Measurements from ENCODE around the gene ENO3.
A peak's percentile ranks its signal among the peaks of the same experiment; 100 is the strongest.

ENO3 gene

DNA sequence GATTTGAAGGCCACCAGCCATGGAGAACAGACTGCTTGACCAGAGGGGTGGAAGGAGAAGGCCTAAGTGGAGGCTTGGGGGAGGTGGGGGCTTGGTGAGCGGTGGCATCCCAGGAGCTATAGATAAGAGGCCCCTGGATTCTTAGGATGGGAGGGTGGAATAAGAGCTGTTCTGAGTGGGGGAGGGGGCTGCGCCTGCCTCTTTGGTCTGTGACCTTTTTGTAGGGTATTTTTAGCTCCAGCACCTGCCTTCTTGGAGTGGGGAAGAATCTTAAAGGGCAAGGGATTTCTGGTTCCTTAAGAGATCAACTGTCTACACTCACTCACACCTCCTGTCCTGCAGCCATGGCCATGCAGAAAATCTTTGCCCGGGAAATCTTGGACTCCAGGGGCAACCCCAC is 567 bp downstream of the ENO3 start:
- DNase-seq = no peak

DNA sequence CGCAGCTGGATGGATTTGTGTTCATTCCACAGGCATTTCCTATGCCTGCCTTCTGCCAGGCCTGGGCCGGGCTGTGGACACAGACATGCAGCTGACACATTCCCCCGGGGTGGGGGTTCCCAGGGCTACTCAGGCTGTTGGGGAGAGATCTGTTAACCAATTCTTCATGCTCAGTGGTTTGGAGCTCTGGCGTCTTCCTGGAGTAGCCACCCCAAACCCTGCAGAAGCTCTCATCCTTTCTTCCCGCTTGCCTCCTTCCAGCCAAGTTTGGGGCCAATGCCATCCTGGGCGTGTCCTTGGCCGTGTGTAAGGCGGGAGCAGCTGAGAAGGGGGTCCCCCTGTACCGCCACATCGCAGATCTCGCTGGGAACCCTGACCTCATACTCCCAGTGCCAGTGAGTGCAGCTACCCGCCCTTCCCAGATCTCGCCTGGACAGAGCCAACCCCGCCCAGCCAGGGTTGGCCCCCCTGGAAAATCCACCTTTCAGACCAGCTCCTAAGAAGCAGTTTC is 2.6 kb downstream of the ENO3 start:
- DNase-seq = no peak

DNA sequence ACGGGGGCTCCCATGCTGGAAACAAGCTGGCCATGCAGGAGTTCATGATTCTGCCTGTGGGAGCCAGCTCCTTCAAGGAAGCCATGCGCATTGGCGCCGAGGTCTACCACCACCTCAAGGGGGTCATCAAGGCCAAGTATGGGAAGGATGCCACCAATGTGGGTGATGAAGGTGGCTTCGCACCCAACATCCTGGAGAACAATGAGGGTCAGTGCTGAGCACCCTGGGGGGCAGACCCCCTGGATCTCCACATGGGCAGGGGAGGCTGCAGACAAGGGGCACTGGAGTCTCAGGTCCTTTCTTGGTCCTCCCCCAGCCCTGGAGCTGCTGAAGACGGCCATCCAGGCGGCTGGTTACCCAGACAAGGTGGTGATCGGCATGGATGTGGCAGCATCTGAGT is 4.2 kb downstream of the ENO3 start:
- DNase-seq = no peak

DNA sequence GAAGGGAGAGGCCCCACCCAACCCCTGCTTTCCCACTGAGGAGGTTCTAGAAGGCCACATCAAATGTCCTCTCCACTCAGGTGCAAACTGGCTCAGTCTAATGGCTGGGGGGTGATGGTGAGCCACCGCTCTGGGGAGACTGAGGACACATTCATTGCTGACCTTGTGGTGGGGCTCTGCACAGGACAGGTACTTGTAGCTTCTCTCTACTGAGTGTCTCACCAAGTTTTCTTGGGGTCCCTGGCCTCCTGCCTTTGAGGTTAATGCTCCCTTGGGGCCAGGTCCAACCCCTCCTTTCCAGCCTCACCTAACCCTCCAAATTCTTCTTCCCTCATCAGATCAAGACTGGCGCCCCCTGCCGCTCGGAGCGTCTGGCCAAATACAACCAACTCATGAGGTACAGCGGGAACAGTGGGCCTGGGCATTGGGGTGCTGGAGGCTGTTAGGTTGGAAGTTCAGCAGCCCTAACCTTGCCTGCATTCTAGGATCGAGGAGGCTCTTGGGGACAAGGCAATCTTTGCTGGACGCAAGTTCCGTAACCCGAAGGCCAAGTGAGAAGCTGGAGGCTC is 5.7 kb downstream of the ENO3 start:
- no peak for DNase-seq

DNA sequence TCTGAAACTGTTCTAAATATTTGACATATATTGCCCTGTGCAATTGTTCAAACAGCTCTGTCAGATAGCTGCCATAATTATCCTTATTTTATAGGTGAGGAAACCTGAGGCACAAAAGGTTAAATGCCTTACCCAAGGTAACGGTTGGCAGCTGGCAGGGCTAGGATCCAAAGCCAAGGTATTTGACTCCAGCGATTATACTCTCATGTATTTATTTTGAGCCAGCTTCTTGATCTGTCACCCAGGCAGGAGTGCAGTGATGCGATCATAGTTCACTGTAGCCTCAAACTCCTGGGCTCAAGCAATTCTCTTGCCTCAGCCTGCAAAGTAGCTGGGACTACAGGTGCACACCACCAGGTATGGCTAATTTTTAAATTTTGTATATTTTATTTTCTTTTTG is 7.2 kb downstream of the ENO3 start:
- DNase-seq = no peak

DNA sequence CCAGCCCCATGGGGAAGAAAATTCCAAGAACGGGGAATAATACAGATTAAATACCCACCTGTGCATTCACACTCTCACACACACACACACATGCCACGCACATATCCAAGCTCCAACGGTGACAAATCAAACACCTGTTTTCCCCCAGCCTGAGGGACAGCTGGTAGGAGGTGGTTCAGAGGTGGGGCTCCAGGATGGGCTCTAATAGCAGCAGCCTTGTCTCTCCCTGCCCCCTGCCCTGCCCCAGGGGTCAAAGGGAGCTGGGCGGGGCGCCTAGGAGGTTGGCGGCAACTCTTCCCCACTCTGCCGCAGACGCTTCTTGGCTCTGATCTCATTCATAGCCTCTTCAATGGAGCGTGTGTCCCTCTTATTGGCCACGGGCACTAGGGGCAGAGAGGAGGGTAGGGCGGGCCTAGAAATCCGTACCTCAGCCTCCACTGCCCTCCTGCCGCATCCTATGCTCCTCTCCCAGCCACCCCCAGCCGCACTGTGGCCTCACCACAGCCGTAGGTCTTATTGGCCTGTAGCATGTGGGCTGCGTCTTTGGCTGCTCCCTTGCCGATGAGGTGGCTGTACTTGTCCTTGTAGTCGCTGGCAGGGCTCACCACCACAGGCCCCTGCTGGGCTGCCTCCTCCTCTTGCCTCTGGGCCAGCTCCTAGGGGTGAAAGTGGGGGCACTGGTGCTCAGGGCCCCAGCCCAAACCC is 8.5 kb downstream of the ENO3 start:
- DNase-seq = no peak

DNA sequence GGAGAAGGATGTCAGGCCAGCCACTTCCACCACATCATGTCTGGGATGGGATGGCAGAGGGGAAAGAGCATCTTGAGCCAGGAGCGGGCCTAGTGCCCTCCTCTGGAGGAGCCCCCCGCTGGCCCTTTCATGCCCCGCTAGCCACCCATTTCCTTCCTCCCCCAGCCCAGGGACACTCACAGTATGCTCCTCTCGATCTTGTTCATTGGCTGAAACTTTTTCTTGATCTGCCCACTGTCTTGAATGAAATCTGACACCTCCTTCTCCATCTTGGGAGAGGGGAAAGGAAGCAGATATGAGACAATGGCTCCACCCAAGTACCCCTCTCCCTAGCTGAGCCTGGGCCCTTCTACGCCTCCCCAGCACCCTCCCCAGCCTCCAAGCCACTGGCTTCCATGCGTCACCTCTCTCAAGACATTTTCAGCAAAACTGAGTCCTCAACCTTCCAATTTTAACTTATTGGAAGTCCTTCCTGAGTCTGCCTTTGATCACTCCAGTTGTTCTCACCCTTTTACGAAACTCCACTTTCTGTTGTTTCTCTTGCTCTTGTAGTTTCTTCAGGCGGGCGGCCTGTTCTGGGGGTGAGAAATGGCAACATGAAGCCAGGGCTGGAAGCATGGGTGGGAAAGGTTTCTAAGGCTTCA is 9.5 kb downstream of the ENO3 start:
- no peak for DNase-seq

DNA sequence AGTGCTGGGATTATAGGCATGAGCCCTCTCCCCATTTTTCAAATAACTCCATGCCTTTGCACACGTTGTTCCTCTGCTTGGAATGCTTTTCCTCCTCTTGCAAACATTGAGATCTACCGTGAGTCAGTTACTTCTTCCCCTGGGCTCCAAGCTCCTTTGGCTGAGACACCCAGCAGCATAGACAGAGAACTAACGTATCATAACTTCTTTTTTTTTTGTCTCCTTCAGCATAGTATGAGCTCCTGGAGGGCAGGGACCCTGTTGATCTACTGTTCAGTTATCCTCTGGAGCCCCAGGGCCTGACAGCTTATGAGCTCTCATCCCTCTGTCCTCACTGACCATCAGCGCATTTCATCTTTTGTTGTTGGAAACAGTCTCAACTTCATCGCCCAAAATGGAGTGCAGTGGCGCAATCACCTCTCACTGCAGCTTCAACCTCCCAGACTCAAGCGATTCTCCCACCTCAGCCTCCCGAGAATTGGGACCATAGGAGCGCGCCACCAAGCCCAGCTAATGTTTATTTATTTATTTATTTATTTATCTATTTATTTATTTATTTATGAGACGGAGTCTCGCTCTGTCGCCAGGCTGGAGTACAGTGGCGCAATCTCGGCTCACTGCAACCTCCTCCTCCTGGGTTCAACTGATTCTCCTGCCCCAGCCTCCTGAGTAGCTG is 14.5 kb downstream of the ENO3 start:
- DNase-seq = no peak

DNA sequence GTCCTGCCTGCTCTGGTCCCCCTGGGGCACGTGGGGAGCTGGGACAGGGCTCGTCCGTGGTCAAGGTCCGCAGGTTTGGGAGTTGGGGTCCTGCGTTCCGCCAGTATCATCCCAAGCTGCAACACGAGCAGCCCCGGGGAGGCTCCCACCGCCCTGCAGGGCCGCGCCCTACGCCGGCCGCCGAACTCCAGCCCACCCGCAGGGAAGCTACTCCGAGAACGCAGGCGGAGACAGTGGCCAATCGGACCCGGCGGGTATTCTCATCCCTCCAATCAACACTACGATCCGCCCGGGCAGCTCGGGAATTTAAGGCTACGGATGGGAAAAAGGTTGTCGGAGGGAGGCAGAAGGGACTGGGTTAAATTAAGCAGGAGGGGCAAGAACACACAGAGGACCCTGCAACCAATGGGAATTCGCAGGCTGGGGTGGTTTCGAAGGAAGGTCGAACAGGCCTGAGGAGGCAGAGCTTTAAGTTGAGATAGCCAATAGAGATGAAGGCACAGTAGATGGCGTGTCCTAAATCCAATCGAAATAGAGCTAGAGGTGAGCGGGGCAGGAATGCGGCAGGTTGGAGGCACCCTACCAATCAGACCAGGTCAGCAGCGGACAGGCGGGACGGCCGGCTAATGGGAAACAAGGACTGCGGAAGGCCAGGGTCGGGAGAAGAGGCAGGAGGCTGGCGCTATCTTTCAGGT is 16.1 kb downstream of the ENO3 start:
- DNase-seq = peak; percentile 82 to 89 (median 84)

DNA sequence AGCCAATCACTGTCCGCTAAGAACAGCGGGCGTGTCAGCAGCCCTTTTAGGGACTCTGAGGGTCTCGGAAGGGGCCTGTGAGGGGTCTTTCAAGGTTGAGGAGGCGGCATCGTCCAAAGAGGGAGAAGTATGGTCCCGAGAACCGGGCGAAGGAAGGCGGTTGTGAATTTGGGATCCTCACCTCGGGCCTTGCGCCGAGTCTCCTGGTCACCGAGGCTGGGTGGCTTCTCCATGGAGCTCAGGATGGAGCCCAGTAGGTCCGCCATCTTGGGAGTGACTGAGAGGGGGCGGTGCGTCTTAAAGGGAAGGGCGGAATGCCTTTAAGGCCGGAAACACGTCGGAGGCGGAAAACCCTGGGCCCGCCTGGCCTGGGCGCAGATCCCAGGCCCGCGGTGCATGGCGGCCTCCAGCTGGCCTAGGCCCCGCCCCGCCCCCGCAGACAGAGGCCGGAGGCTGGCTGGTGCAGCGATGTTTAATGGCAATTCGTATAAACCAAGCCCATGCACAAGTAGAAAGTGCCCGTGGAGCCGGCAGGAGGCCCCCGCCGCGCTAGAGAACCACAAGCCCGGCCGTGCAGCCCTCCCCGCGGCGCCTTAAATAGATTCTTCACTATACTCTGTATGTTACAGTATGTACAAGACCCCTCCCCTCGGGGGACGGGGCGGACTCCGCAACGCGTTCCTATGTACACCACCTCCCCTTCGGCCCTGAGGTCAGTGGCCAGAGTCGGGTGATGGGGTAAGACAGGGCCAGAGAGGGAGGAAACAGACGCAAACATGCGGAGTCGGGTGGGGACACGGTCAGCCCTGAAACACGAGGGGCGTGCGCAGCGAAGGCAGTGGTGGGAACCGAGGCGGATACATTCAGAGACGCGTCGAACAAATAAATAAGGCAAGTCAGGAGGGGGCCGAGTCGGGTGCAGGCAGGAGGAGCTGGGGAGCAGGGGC is 16.9 kb downstream of the ENO3 start, which contains the start of gene SPAG7:
Gene SPAG7 (minus strand): TSS at position 279 of the 947 bp plus-strand sequence. CDS start 13 bp downstream, at position 266.
- DNase-seq = peak; percentile 82 to 87 (median 84)

DNA sequence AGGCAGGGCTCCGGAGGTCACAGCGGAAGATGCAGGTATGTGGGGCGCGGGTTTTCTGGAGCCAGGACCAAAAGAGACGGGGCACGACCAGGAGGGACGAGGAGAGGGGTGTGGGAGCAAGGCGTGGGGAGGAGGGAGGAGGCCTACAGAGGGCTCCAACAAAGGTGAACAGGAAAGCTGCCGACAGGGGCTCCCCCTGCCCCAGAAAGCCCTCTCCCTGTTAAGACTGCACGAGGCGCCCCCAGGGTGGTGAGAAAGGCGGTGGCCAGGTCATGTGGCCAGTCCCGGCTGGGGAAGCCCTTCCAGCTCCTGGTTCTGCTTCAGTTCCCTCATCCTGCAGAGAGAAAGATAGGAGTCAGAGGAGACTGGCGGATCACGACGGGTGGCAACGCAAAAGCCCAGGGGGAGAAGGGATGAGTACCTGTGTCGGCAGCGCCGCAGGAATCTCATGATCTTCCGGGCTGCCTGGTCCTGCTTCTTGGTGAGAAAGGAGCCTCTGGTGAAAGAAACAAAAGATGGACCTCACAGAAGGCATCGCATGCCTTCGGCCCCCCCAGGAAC is 17.6 kb downstream of the ENO3 start:
- DNase-seq = no peak

DNA sequence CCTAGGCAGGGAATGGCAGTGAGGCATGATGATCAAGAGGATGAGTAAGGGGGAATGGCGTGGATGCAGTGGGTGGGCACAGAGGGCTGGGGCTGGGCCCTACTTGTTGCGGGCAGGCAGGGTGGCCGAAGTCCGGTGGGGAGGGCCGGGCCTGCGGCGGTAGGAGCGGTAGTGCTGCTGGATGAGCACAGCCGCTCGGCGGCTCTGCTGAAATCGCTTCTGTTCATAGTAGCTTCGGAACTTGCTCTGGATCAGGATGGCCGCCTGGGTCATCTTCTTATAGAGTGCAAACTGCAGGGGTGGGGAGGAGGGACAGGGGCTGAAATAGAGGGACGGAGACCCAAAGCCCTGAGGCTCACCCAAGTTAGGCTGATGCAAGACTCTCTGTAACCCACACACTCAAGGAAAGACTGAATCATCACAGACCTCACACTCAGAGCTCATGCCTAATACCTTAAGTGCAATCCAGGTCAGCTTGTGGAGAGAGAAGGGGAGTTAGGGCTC is 18.2 kb downstream of the ENO3 start:
- no peak for DNase-seq

DNA sequence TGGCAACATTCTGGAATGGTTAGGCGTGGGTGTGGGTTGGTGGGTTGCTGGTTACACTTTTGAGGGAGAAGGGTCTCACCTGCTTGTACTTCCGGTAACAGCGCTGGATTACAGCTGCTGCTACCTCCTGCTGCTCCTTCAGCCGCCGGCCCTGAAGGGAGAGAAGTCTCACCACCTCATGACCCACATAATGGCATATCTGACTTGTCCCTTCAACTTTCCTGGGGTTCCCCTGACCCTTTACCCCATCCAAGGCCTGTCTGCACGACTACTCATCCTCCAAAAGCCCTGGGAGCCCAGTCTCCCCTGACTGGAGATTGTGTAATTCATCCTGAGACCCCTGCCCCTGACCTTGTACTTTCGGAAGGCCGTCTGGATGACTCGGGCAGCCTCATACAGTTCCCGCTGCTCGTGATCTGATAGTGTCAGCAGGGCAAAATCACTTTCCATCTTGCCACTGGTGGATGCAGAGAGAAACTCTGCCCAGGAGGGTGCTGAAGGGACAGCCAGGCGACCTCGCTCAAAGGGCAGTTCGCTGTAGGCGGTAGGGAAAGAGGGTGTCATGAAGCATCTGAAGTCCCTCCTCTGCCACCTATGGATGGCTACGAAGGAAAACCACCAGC is 18.7 kb downstream of the ENO3 start:
- DNase-seq = no peak

DNA sequence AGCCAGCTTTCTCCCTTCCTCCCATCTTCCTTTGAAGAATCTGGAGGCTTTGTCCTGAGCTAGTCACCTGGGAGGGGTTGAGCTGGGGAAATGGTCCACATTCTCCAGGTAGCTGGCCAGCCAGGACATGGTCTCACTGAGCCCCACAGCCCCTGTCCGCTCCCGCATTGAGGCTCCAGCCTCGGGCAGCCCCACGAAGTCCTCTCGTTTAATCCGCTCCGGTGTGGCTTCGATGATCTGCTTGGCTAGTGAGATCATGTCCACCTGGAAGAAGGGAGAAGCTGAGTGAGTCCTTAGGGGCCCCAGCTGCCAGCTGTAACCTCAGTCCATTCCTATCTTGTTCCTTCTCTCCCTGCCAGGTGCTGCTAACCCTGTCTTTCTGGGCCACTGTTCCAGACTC is 19.4 kb downstream of the ENO3 start:
- no peak for DNase-seq

DNA sequence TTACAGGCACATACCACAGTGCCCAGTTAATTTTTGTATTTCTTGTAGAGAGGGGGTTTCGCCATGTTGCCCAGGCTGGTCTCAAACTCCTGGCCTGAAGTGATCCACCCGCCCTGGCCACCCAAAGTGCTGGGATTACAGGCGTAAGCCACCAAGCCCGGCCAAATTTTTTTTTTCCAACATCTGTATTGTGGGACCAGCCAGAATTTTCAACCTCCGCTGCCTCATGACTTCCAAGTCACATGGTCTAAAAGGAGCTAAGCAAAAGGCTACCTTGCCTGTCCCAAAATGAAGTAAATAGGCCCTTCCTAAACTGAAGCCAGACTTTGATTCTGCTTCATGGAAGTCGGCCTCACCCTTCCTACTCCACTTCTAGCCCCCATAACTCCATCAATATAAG is 20.9 kb downstream of the ENO3 start:
- no peak for DNase-seq

DNA sequence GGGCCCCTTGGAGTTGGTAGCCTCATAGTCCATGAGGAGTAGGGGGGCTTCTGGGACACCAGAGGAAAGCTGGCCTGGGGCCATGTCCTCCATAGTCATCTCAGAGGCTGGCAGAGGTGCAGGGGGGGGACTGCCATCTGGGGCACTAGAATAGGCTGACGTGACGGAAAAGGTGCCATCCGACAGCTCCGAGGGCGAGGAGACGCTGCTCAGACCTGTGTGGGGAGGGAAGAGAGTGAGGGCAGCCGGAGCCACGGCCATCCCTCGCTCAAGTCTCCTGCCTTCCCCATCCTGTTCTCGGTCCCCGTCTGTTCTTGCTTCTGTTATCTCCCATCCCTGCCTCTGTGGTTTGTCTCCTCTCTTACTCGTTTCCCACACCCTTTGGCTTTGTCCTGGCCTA is 21.4 kb downstream of the ENO3 start:
- DNase-seq = no peak

DNA sequence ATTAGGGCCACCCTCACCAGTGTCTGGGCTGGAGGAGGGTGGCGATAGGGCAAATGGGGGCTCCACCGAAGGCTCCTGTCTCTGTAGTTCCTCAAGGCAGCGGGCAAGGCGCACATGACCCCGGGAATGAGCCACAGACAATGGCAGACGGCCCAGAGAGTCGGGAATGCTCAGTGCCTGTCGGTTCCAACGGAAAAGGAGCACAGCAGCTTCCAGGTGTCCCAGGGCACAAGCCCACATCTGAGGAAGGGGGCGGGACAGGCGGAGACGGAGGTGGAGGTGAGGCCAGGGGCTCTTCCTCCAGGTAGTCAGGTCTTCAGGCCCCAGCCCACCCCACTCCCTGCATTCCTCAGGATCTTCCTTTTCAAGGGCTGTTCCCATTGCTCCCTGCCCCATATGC is 21.8 kb downstream of the ENO3 start:
- DNase-seq = no peak

DNA sequence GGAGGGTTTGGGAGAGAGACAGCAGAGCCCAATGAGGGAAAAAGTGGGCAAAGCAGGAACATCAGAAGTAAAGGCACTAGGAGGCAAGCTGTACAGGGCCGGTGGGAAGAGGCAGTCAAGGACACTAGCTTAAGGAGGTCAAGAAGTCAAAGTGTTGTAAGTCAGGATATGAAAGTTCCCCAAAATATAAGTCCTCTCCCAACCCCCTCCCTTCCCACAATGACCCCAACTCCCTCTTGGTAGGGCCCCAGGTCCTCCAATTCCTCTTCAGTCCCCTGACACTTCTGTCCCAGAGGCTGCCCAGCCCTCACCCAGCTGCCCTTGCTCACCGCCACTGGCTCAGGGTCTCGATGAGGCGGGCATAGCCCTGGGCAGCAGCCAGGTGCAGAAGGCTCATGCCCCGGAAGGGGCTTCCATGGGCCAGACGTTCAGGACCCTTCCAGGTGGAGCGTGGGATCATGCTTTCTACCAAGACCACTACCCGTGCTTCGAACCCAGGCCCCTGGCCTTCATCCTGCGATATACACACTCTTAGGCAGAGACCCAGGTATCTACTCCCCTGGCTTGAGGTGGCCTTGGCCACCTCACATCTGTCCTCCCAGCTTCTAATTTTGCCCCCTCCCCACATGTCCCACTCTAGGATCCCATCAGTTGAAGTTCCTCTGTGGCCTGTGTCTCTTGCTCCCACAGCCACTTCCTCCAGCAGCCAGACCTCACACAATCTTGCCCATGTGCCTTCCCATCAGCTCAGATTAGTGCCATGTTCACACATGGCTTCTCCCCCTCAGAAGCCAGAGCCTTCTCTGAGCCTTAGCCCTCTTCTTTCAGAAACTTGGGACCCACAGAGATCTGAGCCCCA is 22.6 kb downstream of the ENO3 start:
- no peak for DNase-seq

DNA sequence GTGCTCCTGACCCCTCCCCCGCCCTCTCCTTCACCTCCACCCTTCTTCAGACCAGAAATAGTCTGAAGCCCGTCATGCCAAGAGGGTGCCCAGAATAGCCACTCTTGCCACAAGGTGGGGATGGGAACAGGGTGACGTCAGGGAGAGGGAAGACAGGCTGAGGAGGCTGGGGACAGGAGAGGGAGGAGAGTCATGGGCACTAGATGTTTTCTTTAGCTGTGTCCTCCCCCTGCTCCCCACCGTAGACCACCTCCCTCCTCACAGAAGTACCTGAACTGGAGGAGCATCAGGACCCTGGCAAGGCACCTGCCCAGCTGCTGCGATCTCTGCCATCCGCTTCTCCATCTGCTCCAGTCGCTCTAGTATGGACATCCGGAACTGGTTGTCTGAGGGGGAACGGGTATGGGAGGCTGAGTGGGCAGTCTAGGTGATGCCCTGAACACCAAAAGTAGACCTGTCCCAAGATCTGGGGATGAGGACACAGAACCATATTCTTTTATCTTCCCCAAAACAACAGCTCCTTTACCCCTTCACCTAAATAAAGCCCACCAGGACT is 23.3 kb downstream of the ENO3 start:
- no peak for DNase-seq
